T follicular helper cell (primary cell): ENCODE results near the gene GNB4.

ENCODE experiments used
- DNase-seq: peaks from one replicate; pipeline ENCODE4 v3.0.0-alpha.2; 2020; ENCODE audit warnings: low read depth
- total RNA-seq, 2 experiments: gene quantifications; one replicate each; lab custom pipeline; 2026; lab: John Stamatoyannopoulos, UW

GNB4 gene
- total RNA-seq, result 0.43 to 0.60 reads per million in 2 experiments

DNA sequence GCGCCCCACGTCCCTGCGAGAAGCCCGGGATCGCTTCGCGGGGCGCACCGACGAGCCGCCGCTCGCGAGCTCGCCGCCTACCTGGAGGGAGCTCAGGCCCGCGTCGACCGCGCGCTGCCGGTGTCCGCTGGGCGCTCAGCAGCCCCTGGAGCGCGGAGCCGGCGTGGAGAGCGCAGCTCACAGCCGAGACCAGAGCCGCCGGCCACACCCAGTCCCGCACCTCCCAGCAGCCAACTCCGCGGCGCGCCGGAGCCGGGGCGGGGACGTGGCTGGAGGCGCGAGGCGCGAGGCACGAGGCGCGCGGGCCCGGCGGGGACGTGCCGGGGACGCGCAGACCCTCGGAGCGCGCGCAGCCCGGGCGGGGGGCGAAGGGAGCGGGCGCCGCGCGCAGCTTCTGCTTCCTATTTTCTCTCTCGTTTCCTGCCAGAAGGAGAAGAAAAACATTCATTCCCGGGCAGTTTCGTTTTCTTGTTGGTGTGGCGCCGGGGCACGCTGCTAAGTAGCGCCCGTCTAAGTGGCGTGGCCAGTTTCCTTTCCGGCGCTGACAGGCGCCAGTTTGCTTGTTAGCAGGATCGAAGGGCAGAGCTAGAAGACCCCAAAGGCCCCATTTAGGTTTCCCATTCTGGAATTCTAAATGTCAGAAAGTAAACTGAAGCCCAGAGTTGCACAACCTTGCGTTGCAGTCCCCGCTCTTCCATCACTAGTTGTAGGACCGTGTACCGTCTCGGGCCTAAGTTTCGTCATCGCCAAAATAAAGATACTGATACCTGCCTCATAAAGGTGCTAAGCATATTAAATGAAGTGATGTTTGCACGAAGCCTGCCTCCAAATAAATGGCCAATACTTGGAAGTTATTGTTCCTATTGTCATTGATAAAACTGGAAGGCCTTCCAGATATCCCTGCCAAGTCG is at the start of gene GNB4:
Gene GNB4, minus strand, starts transcription at position 206 of the 911 bp plus-strand sequence. CDS start 25,270 bp downstream, outside the sequence.
- peak; percentile 6 for DNase-seq

DNA sequence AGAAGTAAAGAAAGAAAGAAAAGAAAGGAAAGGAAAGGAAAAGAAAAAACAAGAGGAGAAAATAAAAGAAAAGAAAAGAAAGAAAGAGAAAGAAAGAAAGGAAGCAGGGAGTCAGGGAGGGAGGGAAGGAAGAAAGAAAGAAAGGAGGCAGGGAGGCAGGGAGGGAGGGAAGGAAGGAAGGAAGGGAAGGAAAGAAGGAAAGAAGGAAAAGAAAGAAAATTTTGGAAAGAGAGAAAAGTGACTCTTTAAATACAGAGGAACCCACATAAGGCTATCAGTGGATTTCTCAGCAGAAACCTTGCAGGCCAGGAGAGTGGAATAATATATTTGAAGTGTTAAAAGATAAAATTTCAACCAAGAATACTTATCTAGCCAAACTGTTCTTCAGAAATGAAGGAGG is 44.2 kb upstream of the GNB4 start:
- no peak for DNase-seq

DNA sequence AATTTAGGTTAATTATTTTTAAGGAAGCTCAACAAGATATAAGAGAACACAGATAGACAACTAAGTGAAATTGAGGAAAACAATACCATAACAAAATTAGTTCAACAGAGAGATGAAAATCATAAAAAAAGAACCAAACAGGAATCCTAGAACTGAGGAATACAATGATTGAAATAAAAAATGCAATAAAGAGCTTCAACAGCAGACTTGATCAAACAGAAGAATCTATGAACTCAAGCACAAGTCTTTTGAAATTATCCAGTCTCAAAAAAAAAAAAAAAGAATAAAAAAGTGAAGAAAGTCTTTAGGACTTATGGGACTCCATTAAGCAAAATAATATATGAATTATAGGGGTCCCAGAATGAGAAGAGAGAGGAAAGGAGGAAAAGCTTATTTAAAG is 42.0 kb upstream of the GNB4 start:
- DNase-seq, result no peak

DNA sequence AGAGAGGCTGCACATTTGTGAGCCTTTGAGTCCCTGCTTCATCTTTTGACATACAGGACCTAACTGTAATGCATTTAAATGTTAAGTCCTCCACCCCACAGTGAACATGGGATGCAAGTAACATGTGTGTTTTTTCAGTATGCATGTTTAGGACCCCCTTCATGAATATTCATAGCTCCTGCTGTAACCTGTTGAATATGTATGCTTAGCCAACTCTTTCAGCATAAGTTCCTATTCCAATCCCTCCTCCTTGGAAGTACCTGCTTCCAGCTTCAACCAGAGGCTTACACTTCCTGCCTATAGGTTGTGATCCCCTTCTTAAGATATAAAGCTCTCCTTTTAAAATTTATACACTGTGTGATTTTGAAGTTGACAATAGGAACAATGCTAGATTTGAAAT is 36.9 kb upstream of the GNB4 start:
- no peak for DNase-seq

DNA sequence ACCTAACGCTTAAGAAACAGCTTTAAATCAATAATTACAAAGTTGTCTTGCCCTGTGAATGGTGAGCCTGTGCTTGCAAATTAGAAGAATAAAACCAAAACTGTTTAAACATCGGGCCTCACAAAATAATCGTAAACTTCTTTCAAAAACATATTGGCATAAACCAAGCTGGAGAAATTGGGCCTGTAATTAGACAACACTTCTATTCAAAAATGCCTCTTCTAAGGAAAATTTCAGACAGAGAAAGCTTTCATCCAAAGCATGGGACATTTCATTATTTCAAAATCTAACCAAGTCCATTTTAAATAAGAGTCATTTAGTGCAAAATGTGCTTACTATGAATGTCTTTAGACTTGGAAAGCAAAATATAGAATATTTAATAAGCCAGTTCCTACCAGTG is 35.5 kb upstream of the GNB4 start:
- DNase-seq, result no peak

DNA sequence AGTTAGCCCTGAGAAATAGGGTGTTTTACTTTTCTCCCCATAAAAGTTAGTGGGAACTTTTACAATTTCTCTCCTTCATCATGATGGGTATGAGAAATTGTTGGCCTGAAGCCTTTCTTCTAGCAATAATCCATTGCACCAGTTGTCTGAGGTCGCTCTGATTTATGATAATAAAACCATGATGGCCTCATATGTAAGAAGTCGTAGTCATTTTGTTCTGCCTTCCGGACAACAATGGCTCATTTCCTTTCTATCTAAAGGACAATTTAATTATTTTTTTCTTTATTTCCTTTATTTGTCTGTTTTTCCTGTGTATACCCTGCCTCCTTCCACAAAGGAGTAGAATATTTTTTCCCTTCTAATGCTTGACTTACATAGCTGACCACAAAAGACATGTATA is 31.6 kb upstream of the GNB4 start:
- no peak for DNase-seq

DNA sequence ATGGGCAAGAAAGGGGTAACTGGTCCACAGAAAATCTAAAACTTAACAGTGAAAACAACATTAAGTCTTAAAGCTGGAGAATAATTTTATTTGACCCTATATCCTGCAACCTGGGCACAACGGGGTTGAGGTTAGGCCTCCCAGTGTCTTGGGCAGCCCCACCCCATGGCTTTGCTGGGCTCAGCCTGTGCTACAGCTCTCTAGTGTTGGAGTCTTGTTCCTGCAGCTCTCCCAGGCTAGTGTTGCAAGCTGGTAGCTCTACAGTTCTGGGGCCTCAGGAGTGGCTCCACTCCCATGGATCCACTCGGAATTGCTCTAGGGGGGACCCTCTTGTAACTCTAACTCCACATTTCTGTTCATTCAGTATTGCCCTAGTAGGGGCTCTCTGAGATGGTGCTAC is 24.9 kb upstream of the GNB4 start:
- no peak for DNase-seq

DNA sequence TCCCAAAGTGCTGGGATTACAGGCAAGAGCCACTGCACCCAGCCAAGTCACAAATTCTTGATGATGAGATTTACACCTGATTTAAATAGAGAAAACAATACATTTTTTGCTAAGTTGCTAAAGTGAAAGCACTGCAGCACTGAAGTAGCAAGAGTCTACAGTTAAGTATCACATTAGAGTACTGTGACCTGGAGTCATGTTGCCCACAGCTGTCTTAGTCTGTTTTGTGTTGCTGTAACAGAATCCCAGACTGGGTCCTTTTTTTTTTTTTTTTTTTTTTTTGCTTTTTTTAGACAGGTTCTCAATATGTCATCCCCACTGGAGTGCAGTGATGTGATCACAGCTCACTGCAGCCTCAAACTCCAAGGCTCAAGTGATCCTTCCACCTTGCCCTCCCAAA is 23.2 kb upstream of the GNB4 start:
- DNase-seq, result no peak

DNA sequence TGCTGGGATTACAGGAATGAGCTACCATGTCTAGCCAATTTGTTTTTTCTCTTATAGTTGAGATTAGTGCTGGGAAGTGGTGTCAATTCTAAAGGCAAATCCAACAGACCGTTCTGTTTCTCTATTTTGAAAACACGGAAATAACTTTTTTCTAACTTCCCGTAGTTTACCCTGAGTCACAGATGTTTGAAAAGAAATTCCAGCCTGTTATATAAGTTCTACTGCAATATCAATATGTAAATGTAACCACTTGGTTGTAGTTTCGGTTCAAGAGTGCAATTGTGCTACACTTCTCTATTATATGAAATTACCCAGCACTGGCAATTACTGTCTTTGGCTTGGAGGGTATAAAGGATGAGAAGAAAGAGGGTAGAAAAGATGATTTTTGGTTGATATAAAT is 22.3 kb upstream of the GNB4 start:
- no peak for DNase-seq

DNA sequence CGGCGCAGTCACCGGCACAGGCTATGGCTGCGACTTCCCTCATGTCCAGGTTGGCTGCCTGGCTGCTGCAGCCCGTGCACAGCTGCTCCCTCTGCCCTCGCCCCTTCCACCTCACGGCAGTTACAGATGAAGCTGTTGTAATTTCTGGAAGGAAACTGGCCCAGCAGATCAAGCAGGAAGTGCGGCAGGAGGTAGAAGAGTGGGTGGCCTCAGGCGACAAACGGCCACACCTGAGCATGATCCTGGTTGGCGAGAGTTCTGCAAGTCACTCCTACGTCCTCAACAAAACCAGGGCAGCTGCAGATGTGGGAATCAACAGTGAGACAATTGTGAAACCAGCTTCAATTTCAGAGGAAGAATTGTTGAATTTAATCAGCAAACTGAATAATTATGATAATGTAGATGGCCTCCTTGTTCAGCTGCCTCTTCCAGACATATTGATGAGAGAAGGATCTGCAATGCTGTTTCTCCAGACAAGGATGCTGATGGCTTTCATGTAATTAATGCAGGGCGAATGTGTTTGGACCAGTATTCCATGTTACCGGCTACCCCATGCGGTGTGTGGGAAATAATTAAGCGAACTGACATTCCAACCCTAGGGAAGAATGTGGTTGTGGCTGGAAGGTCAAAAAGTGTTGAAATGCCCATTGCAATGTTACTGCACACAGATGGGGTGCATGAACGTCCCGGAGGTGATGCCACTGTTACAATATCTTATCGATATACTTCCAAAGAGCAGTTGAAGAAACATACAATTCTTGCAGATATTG is 13.2 kb upstream of the GNB4 start:
- no peak for DNase-seq

DNA sequence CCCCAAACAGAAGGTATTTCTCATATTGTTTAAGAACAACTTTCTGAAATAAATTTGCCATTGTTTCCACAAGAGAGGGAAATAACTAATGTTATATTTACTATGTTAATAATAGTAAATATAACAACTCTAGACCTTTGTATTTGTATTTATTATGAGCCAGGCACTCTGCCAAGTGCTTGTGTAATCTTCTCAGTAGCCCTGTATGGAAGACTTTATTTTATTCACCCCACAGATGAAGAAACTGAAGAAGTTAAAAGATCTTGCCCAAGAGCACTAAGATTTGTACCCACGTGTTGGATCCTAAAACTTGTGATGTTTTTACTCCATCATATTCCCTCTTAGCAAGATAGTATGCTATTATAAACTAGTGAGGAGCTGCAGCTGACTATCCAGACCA is 12.0 kb upstream of the GNB4 start:
- no peak for DNase-seq

DNA sequence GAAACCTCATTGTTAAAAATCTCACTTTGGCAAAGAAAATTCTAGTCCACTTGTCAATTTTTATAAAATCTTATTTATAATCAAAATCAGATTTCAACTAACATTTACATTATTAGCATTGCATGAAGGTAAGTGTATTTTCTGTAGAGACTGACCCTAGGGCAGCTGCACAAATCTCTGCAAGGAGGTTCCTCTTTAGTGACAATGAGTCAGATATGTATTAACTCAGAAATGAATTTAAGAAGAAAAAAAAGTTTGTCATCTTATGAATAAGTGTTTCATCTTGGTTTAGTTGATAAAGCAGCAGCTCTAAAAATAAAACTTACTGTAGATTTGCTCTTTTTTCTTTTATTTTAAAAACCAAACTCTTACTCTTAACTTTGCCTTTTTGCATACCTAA is 9.0 kb upstream of the GNB4 start:
- DNase-seq, result no peak

DNA sequence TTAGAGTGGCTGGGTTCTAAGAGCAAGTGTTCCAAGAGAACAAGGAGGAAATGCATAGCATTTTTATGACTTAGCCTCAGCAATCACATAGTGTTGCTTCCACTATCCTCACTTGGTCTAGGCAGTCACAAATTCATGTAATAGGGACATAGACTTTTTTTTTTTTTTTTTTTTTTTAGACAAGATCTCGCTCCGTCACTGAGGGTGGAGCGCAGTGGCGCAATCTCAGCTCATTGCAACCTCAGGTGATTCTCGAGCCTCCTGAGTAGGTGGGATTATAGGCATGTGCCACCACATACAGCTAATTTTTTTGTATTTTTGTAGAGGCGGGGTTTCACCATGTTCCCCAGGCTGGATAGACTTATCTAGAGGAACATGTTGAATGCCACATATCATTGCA is 4.7 kb upstream of the GNB4 start:
- no peak for DNase-seq

DNA sequence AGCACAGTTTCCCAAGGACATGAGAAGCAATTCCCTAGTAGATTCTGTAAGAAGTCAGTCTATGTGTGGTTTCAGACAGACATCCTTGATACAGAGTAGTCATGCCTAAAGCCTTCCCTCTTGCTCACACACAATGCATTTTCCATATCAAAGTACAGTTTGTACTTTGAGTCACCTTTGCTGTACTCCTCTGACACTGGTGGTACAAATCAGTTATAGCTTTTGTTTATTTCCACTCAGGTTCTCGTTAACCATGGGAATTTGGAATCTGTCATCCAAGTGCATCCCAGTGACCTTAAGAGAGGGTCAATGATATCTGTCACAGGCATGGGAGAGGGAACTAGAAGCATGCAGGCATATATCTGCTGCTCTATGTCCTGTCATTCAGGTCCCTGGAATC is 3.6 kb upstream of the GNB4 start:
- DNase-seq, result no peak

DNA sequence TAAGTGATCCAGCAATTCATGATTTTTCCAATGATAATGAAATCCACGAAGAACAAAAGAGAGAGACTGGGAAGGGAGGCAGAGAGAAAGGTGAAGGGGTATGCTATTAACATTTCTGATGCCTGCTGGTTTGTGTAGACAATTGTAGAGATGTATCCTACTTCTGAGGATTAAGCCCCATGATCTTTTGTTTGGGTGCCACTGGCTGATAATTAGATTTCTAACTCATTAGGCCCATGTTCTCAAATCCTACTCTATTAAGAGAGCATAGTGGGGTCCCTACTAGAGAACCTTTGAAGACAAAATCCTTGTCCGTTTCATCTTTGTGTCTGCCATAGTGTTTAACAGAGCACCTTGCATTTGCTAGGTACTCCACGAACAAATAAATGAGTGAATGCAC is 2.7 kb upstream of the GNB4 start:
- DNase-seq, result no peak

DNA sequence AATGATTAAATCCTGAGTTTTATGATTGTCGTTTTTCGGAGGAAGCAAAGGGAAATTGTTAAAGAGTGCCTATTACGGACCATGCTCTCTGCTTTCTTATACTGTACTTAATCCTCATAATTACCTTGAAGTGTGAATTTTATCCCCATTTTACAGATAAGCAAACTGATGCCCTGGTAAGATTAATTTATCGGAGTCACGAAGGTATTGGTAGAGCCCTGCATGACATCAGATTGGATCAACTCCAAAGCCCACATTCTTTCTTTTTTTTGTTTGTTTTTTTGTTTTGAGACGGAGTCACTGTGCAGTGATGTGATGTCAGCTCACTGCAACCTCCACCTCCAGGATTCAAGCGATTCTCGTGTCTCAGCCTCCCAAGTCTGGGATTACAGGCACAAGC is 1.6 kb upstream of the GNB4 start:
- DNase-seq, result no peak

DNA sequence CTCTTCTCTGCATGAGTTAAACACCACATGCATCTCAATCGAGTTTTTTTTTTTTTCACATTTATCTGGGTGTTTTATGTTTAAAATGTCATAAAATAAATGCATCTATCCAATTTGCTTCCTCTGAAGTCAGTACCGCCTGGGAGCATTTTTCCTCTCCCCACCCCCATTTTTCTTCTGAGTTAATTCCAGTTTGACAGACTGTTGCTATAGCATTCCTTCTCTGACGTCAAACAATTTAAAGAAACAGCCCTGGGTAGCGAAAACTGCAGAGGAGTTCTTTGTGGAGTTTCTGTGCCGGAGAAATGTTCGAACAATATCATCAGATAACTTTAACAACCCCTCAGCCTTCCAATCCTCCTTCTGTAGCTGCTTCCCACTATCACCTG is 900 bp upstream of the GNB4 start:
- no peak for DNase-seq

DNA sequence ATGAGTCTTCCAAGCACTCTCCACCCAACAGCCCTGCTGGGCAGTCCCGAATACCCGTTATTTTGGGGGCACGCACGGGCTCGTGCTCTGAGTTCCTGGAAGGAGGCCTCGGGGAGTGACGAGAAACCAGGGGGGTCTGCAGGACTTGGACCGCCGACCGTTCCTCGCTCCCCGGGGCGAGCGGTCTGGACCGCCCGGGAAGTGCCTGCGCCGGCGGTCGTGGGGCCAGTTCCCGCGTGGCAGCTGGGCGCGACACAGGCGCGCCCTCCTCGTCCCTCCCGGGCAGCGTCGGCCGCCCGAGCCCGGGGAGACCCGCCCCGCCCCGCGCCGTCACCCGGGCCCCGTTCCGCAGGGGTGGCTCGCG is 387 bp downstream of the GNB4 start:
- no peak for DNase-seq

DNA sequence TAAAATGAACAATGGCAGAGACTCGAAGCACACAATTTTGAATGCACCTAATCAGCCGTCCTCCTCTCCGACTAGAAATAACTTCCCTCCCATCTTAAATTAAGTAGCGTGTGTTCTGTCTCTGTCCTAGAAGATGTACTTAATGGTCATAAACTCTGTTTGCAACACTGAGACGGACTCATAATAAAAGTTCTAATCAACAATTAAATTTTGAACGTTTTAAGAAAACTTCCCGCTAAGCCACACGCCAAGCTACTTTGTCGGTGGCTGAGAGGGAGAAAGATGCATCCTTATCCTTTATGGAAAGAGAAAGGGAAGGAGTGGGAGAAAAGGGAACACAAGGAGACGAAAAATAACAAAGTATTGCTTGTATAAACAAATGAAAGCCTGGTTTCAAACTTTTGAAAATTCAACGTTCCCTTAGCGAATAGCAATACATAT is 989 bp downstream of the GNB4 start:
- no peak for DNase-seq

DNA sequence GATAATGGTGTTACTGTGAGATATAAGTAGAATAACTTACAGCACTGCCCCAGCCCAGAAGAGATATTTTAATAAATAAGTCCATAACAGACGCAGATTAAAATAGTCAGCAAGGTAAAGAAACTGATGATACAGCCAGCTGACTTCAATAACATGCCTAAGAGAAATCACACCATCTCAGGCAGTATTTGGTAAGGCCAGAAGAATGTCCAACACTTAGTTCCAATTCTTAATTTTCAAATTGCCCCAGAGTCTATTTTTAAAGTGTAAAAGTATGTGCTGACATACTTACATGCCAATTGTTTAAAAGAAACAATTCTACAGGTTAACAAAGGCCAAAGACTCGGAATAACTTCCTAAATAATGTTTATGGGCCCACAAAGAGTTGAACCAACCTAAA is 1.6 kb downstream of the GNB4 start:
- DNase-seq, result no peak

DNA sequence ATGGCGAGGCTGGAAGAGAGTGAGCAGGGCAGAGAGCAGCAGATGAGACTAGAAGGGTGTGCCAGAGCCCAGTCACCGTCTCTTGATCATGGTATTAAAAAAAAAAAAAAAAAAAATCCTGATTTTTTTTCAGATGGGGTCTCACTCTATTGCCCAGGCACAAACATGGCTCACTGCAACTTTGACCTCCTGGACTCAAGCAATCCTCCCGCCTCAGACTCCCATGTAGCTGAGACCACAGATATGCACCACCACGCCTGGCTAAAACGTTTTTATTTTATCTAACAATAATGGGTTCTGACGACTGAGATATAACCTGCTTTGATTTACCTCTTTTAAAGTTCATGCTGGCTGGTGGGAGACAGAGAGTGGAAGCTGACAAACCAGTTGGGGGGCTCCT is 4.0 kb downstream of the GNB4 start:
- DNase-seq, result no peak

DNA sequence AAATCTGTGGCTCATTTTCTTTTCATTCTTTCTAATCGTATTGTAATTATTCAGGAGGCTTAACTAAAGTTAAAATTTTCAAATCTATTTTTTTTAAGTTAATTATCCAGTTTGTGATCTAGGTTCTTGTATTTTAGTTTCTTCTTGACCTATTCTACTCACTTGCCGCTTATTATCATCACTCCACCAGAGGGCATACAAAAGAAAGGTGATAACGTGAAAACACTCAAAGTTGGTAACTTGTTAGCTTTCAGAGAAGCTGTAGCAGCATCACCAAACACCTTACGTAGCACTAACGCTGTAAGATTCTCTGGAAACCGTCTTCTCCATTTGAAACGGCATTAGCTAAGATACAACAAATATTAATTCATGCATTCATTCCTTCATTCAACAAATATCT is 4.8 kb downstream of the GNB4 start:
- no peak for DNase-seq

DNA sequence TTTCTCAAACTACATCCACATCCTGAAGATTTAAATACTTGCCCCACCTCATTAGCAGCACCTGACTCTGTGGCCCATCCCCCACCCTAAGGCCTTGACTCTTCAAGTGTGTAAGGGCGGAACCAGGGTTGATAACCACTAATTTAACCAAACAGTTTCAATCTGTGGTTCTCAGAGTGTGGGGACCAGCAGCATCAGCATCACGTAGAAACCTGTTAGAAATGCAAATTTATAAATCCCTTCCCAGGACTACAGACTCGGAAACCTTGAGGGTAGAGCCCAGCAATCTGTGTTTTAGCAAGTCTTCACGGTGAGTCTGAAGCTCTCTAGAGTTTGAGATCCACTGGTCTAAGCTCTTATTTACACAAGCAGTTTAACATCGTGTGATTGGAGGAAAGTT is 12.4 kb downstream of the GNB4 start:
- DNase-seq, result no peak
